HG02759 (cell line): ENCODE measurements around the gene GALR3.

Experiments
- ATAC-seq: cut with Tn5 transposase; IDR thresholded peaks from one replicate; pipeline ENCODE4 v1.9.1; 2021; ENCODE audit warnings: mild to moderate bottlenecking, moderate library complexity; ENCODE audit not compliant: unreplicated experiment

Gene GALR3

GRCh38 chr22:37818409-37819104, 4.6 kb upstream of the GALR3 start:
- peak; percentile 52 for ATAC-seq

DNA sequence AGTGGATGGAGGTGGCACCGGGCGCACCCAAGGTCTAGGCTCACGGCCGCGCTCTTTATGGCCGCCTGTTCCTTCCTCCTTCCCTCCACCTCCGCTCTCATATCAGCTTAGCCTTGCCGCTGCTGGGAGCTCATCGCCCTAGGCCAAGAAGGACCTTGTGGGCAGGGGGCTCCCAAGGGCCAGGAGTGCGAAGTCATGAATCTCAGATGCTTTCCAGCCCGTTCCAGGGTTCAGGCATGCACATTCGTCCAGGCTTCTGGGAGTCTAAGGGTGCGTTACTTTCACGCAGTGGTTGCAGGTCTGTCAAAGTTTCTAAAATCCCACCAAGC, 4.1 kb upstream of the GALR3 start:
- ATAC-seq: peak; percentile 31

- ATAC-seq: no peak
These were observed 2.8 kb upstream of the GALR3 start for GRCh38 chr22:37820350-37820749.

GRCh38 chr22:37822079-37822833, 926 bp upstream of the GALR3 start:
- no peak for ATAC-seq

- ATAC-seq: no peak
These were observed 1.8 kb downstream of the GALR3 start for GRCh38 chr22:37824674-37825641.

- no peak for ATAC-seq
These were observed 3.9 kb downstream of the GALR3 start for GRCh38 chr22:37827056-37827455.

DNA sequence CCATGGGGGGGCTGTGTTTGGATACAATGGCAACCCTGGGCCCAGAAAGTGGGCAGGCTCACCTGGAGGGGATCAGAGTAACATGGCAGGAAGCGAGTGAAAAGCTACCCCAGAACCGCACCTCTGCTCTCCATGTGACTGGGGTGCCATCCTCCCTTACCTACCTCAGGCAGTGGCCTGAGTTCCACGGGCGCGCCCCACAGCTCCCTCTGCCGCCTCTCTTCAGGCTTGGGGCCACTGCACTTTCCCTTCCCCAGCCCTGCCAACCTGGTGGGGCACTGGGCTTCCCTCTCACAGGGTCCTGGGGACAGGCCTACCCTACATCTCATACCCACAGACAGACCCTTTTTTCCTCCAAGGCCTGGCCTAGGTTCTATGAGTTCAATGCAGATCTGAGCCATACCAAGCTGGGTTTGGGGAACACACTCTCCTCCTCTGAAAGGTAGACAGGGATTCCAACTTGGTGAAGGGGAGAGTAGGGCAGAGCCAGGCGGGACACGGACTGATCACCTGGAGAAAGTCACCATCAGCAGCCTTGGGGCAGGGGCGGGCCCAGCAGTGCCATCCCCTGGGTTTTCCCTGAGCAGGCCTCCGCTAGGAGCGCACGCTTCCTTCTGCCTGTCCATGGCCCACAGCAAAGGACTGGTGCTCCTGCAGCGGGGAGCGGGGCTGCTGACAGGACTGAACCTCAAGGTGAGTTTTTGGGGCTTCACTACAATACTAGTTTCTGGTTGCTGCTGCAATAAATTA, 7.1 kb downstream of the GALR3 start:
- no peak for ATAC-seq

- ATAC-seq: no peak
These were observed 8.3 kb downstream of the GALR3 start for GRCh38 chr22:37831472-37831871.

DNA sequence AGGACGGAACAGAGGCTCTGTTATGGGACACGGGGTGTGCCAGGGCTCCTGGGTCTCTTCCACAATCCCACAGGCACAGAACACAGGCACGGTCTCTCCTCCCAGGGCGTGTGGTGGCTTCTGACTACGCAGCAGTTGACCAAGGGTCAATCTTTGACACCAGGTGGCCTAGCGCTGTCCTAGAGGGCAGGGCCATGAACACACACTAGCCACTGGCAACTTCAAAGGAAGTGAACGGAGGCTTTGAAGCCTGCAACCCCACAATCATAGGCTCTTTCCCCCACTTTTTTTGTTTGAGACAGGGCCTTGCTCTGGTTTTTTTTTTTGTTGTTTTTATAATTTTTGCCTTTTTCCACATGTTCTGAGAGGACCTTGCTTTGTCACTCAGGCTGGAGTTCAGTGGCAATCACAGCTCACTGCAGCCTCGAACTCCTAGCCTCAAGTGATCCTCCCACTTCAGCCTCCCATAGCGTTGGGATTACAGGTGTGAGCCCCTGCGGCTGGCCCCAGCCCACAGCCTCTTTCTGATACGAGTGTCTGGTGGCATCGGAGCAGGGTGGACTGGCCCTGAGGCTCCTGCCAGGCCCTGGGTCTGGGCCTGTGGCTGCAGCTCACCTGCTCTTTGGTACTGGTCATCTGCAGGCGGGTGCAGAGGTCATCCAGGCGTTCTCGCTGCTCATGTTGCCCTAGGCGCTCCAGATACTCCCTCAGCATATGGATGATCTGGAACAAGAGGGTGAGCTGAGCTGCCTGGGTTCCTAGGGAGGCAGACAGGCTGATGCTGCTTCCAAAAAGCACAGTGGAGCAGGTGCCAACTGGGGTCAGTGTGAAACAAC, 9.1 kb downstream of the GALR3 start:
- ATAC-seq: no peak

DNA sequence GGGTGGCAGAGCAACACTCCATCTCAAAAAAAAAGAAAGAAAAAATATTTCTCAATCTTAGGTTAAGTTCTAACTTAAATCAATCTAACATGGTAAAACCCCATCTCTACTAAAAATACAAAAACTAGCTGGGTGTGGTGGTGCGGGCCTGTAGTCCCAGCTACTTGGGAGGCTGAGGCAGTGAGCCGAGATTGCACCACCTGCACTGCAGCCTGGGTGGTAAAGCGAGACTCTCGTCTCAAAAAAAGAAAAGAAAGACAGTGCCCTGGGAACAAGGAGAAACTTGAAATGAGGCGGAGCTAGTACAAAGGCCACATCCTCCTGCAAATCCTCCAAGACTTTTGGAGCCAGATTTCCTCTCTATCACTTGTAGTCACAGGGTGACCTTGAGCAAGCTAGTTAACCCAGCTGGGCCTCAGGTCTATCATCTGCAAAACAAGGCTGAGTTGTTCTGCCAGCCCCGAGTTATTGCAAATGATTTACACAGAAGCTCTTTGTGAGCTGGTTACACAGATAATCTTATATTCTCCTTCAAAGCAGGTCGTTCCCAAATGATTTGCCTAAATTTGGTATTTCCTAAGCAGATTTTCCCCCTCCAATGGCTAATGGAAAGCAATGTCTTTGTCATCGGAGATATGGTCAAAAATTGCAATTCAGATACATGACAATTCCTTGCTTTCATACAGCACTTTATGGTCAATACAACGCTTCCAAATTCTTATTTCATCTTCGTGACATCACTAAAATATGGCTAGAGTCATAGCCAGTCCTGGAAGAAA, 19.0 kb downstream of the GALR3 start:
- ATAC-seq: no peak

- peak; percentile 52 for ATAC-seq
These were observed 20.5 kb downstream of the GALR3 start for GRCh38 chr22:37843741-37844089.

DNA sequence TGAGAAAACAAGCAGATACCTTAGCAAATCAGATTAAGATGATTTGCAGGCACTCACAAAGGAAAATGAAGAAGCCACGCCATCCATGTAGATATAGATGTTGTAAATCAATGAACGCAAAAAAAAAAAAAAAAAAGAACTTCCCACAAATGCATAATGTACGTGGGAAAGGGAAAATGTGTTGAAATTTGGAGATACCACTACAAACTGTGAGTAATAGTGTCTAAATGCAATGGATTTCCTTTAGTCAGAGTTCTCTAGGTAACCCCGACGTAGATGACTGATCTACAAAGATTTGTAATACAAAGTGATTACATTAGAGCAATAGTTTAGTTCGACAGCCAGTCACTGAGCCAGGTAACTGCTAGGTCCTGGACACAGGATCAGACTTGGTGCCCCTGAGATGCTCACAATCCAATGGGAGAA, 21.7 kb downstream of the GALR3 start:
- ATAC-seq: no peak

- no peak for ATAC-seq
These were observed 23.3 kb downstream of the GALR3 start for GRCh38 chr22:37846433-37846832.

- ATAC-seq: no peak
These were observed 25.5 kb downstream of the GALR3 start for GRCh38 chr22:37848587-37849088.

GRCh38 chr22:37849089-37849751, 26.0 kb downstream of the GALR3 start, which contains the start of gene EIF3L:
EIF3L (plus strand) TSS chr22:37849419; CDS start chr22:37849450, 31 bp downstream.
- ATAC-seq: peak; percentile 70

GRCh38 chr22:37850801-37851200, 27.6 kb downstream of the GALR3 start:
- ATAC-seq: no peak

DNA sequence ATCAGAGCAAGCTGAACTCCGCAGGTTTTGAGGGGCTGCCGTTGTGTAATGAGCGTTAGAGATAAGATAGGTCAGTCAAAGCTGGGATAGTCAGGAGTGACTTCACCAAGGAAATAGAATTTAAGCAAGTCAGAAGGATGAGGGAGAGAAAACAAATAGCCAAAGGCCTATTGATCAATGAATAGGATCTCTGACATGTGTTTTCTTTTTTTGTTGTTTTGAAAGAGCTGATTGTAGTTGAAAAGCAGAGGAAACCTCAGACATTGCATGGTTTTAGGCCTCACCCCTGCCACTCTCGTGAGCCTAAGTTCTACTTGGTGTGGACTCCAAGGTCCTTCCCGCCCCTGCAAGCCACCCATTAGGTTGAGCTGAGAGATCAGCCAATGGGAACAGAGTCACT, 29.2 kb downstream of the GALR3 start:
- ATAC-seq: no peak

DNA sequence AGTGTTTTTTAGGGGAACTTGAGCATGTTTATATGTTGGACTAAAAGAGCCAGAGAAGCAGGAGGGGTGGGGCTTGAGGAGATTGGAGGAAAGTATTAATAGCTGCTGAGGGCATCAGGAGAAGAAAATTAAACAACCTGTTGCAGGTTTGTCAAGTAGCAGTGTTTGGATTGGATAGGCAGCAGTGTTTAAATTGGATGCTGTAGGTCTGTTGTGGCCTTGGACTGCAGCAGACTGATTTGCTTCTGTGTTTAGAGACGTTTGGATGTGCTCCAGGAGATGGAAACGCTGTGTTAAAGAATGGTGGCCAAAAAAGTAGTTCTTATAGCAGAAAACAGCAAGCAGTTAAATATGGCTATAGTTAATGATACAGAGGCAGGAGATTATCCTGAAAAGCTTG, 31.8 kb downstream of the GALR3 start:
- ATAC-seq: no peak
